ENCODE results near the gene R3HDM2.

DNA sequence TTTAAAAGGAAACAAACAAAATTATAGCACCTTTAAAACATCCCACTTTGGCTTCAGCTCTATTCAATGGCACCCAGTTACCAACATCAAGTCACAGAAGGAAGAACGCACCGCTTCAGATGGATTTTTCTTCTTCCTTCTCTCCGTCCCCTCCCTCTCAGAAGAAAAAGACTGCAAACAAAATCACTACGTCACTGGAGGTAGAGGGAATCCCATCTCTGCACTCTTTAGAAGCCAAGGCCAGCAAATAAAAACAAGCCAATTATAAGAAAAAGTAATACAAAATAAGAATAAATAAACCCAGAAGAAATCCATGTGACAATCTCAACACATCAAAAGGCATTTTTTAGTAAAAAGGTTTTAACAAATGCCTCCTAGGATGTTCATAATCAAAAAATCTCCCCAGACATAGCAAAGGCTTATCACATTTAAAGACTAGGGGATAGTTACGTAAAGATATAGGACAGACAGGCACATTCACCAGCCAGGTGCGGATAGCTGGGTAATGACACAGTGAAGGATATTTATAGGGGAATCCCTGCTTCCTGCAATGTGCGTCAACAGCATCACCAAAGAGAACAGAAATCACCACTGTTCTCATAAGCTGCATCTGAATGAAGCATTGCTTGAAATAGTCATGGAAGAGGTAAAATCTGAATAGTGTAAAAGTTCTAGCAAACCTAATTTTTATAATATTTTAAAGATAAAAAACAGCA, 89.4 kb downstream of the R3HDM2 start:
- no peak for TF ChIP-seq YY1 (IDR thresholded peaks at IDR 0.05; ENCODE audit: insufficient read depth, insufficient read length)
- no peak for TF ChIP-seq ZNF274 (IDR thresholded peaks at IDR 0.05; ENCODE audit: low read depth, low read length)
